HCT116 (cell line): Measurements from ENCODE around the gene IPP.

Experiments
- EZH2phosphoT487 ChIP-seq: fragments of 200-600 bp; IDR thresholded peaks from 2 replicates; pipeline ENCODE4 v1.6.1; 2018; ENCODE audit warnings: antibody characterized with exemption, borderline replicate concordance
- POLR2AphosphoS5 ChIP-seq: IDR thresholded peaks from 2 replicates; pipeline ENCODE4 v1.6.1; 2011; ENCODE audit warnings: mild to moderate bottlenecking, low read depth, low read length, moderate library complexity
- TF ChIP-seq, protein P1 (sequence below): IDR thresholded peaks from 2 replicates; pipeline ENCODE4 v1.6.1; 2011; ENCODE audit warnings: mild to moderate bottlenecking, low read length, moderate library complexity; ENCODE audit not compliant: insufficient replicate concordance; ENCODE audit errors: extremely low read depth
- TF ChIP-seq, protein P2 (sequence below), 3 experiments: fragments of 200-600 bp in 1 of 3; sonication (generic) in 1 of 3; IDR thresholded peaks in 2 of 3; conservative IDR thresholded peaks in 1 of 3; 2 replicates each; pipeline ENCODE4 v1.5.1; 2012 to 2017; ENCODE audit warnings: low read depth in 2 of 3, low read length in 2 of 3, antibody characterized with exemption in 1 of 3, borderline replicate concordance in 1 of 3, control low read depth in 1 of 3, mild to moderate bottlenecking in 1 of 3, mixed read lengths in 1 of 3, mixed run types in 1 of 3, moderate library complexity in 1 of 3; ENCODE audit not compliant: insufficient read depth in 1 of 3

DNA sequence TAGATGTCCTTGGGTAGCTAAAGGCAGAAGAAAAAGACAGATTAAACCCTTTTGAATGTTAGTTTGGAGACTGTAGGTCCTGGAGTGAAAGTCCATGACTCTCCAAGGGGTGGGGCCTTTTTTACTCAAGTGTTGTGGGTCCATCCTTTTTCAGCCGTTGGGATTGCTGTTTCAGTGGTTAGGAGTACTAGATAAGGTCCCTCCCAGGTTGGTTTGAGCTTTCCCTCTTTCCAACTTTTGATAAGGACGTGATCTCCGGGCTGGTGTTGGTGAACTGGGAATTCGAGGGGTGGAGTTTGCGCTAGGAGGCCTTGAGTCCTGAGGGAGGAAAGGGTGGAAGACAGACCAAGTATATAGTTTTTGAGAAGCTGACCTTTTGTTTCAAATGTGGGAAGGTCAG lies 5.2 kb upstream of the IPP start:
- TF ChIP-seq, protein P1, sequence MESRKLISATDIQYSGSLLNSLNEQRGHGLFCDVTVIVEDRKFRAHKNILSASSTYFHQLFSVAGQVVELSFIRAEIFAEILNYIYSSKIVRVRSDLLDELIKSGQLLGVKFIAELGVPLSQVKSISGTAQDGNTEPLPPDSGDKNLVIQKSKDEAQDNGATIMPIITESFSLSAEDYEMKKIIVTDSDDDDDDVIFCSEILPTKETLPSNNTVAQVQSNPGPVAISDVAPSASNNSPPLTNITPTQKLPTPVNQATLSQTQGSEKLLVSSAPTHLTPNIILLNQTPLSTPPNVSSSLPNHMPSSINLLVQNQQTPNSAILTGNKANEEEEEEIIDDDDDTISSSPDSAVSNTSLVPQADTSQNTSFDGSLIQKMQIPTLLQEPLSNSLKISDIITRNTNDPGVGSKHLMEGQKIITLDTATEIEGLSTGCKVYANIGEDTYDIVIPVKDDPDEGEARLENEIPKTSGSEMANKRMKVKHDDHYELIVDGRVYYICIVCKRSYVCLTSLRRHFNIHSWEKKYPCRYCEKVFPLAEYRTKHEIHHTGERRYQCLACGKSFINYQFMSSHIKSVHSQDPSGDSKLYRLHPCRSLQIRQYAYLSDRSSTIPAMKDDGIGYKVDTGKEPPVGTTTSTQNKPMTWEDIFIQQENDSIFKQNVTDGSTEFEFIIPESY: no peak
- TF ChIP-seq, protein P2, sequence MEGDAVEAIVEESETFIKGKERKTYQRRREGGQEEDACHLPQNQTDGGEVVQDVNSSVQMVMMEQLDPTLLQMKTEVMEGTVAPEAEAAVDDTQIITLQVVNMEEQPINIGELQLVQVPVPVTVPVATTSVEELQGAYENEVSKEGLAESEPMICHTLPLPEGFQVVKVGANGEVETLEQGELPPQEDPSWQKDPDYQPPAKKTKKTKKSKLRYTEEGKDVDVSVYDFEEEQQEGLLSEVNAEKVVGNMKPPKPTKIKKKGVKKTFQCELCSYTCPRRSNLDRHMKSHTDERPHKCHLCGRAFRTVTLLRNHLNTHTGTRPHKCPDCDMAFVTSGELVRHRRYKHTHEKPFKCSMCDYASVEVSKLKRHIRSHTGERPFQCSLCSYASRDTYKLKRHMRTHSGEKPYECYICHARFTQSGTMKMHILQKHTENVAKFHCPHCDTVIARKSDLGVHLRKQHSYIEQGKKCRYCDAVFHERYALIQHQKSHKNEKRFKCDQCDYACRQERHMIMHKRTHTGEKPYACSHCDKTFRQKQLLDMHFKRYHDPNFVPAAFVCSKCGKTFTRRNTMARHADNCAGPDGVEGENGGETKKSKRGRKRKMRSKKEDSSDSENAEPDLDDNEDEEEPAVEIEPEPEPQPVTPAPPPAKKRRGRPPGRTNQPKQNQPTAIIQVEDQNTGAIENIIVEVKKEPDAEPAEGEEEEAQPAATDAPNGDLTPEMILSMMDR (IDR thresholded peaks at IDR 0.05 in 2 of 3, conservative IDR thresholded peaks at IDR 0.05 in 1 of 3; ENCODE audit: borderline replicate concordance in 1 of 3, insufficient read depth in 1 of 3, low read depth in 2 of 3, low read length in 2 of 3): no peak
- no peak for TF ChIP-seq POLR2AphosphoS5
- TF ChIP-seq EZH2phosphoT487: no peak
